A673 (cell line): ENCODE measurements around the gene MAGT1.

Experiments used
- EZH2 ChIP-seq: fragments of 200-600 bp; sonication (generic); IDR thresholded peaks from 2 replicates; pipeline ENCODE4 v1.6.1; 2017; ENCODE audit warnings: borderline replicate concordance, low read depth, mild to moderate bottlenecking, mixed read lengths, antibody characterized with exemption, low read length; ENCODE audit not compliant: poor library complexity, severe bottlenecking
- TF ChIP-seq, protein P1 (sequence below): fragments of 300-800, 200-600 bp; sonication (generic); conservative IDR thresholded peaks from 2 replicates; pipeline ENCODE4 v1.5.1; 2017; ENCODE audit warnings: low read depth, mild to moderate bottlenecking, antibody characterized with exemption, low read length, moderate library complexity, mixed read lengths

DNA sequence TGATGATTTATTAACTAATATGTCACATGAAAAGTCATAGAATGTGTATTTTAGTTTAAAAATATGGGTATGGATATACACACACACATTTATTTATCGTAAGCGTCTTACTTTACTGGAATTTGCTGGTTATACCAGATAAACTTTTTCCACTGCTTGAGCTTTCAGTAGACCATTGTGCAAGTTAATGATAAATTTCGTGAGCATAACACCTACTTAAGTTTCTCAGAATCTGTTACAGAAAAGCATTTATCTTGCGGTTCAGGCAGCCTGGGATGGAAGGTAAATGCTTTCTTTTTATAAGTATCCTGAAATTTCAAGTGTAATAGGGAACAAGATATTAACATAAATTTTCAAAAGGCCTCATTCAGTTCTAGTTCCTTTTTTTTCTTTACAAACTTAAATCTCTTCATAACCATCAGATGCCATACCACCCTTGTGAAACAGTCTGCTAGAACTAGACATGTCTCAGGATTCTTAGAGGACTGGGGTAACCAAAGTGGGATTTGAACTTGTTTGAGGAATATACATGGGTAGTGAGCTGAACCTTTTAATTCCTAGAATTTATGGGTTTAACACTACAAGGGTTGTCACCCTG, 42.9 kb upstream of the MAGT1 start:
- TF ChIP-seq, protein P1, sequence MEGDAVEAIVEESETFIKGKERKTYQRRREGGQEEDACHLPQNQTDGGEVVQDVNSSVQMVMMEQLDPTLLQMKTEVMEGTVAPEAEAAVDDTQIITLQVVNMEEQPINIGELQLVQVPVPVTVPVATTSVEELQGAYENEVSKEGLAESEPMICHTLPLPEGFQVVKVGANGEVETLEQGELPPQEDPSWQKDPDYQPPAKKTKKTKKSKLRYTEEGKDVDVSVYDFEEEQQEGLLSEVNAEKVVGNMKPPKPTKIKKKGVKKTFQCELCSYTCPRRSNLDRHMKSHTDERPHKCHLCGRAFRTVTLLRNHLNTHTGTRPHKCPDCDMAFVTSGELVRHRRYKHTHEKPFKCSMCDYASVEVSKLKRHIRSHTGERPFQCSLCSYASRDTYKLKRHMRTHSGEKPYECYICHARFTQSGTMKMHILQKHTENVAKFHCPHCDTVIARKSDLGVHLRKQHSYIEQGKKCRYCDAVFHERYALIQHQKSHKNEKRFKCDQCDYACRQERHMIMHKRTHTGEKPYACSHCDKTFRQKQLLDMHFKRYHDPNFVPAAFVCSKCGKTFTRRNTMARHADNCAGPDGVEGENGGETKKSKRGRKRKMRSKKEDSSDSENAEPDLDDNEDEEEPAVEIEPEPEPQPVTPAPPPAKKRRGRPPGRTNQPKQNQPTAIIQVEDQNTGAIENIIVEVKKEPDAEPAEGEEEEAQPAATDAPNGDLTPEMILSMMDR, result no peak
- TF ChIP-seq EZH2, result no peak
